ENCODE measurements around the gene MLN. TPM values are rescaled to one million over a fixed set of nuclear protein-coding genes. Genes with fewer than 3 reads are reported as not detected.

MLN gene
- total RNA-seq, 4 donors from 2014 or later = not detected

DNA sequence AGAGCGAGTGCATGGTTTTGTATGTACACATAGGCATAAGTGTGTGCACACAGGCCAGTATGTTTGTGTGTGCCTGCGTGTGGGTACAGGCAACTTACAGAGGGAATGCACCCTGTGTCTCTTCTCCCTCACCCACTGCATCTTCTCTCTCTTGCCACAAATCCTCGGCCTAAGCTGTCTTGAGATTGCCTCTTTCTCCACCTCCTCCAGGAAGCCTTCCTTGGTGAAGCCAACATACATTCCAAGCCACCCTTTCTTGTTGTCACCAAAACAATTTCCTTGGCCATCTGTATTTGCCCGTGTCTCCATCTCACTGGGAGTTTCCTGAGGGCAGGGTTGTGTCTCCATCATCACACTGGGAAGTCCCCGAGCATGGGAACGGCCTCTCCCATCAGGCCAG, 29.8 kb upstream of the MLN start:
- TF ChIP-seq, protein P1, sequence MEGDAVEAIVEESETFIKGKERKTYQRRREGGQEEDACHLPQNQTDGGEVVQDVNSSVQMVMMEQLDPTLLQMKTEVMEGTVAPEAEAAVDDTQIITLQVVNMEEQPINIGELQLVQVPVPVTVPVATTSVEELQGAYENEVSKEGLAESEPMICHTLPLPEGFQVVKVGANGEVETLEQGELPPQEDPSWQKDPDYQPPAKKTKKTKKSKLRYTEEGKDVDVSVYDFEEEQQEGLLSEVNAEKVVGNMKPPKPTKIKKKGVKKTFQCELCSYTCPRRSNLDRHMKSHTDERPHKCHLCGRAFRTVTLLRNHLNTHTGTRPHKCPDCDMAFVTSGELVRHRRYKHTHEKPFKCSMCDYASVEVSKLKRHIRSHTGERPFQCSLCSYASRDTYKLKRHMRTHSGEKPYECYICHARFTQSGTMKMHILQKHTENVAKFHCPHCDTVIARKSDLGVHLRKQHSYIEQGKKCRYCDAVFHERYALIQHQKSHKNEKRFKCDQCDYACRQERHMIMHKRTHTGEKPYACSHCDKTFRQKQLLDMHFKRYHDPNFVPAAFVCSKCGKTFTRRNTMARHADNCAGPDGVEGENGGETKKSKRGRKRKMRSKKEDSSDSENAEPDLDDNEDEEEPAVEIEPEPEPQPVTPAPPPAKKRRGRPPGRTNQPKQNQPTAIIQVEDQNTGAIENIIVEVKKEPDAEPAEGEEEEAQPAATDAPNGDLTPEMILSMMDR (IDR thresholded peaks at IDR 0.05; ENCODE audit: low read depth) = no peak

GRCh38 chr6:33830635-33831240, 26.9 kb upstream of the MLN start:
- TF ChIP-seq, protein P1 (IDR thresholded peaks at IDR 0.05; ENCODE audit: low read depth) = no peak

- TF ChIP-seq, protein P1 (IDR thresholded peaks at IDR 0.05; ENCODE audit: low read depth) = no peak
Observed at GRCh38 chr6:33828764-33829731, 25.2 kb upstream of the MLN start.

DNA sequence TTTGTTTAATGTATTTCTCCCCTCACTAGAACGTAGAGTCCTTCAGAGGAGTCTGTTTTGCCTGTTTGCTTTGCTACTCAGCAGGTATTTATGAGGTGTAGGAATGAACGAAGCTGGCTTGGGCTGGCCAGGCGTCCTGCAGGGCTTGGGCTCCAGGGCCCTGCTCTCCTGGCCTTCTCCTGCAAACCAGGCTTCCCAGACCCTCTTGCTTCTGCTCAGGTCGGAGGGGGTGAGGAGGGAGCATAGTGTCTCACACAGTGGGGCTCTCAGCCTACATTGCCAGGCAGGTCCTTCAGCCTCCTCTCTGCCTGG, 24.6 kb upstream of the MLN start:
- TF ChIP-seq, protein P1 (IDR thresholded peaks at IDR 0.05; ENCODE audit: low read depth) = no peak

DNA sequence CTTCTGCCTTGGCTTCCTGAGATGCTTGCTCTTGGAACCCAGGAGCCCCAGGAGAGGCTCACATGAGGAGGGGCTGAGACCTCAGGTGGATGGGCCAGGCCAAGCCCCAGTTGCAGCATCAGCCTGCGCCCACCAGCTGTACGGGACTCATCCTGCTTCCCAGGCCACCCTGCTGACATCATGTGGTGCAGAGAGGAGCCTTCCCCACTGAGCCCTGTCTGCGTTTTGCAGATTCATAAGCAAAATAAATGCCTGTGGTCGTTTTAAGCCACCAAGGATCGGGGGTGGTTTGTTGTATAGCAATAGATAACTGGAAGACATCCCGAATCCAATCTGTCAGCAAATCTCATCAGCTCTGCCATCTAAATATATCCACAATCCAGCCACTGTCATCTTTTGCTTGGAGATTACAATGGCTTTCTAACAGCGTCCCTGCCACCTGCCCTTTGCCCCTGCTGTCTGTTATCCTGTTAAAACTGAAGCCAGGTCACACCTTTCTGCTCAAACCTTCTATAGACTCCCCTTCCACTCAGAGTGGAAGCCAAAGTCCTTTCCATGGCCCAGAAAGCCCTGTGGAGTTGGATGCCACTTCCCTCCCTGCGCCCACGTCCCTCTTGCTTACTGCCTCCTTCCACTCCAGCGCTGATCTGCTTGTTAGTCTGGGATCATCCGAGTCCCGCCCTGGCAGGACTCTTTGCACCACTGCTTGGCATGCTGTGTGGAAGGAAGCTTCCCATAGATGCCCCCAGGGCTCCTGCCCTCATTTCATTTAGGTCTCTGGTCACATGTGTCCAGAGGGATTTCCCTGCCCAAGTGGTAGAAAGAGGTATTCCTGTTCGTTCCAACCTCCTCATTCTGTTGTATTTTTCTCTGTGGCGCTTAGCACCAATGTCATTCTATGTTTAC, 24.0 kb upstream of the MLN start:
- TF ChIP-seq, protein P1 (IDR thresholded peaks at IDR 0.05; ENCODE audit: low read depth) = no peak

DNA sequence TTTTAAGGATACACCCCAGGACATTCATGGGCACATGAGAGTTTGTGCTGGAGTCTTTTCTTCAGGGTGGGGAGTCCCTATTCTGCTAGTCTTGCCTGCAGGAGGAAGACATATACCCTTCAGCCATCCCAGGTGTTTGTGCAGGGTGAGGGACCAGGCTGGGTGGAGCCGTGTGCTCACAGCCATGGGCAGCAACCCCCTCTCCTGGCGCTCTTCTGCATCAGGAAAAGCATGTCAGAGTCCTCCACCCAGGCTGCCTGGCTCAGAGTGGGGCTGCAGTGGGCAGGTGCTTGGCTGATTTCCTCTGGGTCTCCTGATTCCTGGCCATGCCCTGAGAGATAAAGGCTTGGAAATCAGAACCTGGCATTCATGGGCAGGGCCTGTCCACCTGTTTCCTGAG, 22.7 kb upstream of the MLN start:
- TF ChIP-seq, protein P1 (IDR thresholded peaks at IDR 0.05; ENCODE audit: low read depth) = no peak
